Right kidney (tissue), 1 donor: ENCODE data around the gene KCNMB1.

ENCODE experiments used
- DNase-seq: peaks from one replicate; pipeline ENCODE4 v3.0.0-alpha.2; 2016

Gene KCNMB1

DNA sequence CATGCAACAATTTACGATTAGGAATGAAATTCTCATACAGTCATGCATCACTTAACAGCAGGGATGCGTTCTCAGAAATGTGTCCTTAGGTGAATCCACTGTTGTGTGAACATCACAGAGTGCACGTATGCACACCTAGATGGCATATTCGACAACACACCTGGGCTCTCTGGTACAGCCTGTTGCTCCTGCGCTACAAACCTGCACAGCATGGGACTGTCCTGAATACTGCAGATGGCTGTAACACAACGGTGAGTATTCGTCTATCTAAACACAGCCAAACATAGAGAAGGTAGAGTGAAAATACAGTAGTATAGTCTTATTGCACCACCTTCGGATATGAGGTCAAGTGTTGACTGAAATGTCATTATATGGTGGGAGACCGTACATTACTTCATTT is 47.6 kb downstream of the KCNMB1 start:
- no peak for DNase-seq

DNA sequence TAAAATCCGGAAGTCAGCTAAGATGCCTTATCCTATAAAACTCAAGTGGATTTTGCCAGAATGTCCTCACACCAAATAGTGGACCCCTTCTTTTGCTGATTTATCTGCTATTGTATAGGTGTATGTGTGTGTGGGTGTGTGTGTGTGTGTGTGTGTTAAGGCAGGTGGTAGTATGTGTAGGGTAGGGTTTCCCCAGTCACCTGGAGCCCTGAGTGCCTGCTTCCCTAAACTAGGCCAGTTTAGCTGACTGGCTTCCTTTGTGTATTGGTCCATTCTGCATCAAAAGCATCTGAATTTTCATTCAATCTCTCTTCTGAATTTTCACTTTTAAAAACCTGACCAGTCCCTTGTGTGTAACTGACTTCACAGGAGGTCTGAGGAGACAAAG is 49.4 kb downstream of the KCNMB1 start:
- DNase-seq = no peak

DNA sequence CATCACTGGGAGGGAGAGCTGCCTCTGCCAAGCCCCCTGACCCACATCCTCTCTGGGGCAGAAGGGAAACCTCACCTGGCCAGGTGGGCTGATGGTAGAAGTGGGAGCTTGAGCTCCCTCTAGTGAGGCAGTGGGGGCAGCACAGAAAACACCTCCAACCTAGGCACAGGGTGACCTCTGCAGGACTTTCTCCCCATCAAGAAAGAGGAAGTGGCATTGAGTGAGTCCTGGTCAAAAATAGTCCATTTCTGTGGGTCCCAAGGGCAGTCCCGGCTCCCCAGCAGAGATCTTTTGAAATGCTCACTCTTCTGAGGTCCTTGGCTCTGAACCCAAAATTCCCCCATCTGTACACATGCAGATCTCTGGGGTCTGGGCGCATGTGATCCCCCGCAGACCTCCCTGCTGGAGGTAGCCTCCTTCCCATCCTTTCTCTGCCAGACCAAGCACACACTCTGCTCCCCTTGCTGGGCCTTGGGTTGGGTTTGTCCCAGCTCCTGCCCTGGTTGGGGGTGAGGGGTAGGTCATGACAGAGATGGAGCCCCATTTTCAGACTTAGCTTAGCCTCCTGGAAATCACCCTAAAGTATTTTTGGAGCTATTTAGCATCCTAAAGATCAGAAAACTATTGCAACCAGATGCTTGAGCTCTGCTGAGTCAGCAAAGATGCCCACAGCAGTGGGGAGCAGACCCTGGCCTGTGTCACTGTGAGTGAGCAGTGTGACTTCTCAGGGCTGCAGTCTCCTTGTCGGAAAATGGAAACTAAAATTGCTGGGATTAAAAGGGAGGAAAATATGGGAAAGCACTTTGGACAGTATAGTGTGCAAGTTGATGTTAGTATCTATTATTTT is 50.0 kb downstream of the KCNMB1 start:
- DNase-seq = no peak

DNA sequence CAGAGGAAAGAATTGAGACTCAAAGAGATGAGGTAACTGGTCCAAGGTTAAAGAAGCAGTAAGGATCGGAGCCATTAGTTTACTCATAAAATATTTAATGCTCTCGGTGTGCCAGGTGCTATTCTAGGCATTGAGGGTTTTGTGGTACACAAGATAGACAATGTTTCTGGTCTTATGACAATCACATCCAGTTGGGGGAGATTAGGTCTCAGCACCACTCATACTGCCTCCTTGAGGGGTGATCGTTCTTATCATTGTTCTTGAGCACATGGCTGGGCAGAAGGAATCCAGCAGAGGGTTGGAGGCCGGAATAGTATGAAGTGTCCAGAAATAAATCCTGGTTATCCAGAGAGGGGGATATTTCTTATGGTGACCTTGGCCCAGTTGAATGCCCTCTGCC is 50.9 kb downstream of the KCNMB1 start:
- DNase-seq = no peak

DNA sequence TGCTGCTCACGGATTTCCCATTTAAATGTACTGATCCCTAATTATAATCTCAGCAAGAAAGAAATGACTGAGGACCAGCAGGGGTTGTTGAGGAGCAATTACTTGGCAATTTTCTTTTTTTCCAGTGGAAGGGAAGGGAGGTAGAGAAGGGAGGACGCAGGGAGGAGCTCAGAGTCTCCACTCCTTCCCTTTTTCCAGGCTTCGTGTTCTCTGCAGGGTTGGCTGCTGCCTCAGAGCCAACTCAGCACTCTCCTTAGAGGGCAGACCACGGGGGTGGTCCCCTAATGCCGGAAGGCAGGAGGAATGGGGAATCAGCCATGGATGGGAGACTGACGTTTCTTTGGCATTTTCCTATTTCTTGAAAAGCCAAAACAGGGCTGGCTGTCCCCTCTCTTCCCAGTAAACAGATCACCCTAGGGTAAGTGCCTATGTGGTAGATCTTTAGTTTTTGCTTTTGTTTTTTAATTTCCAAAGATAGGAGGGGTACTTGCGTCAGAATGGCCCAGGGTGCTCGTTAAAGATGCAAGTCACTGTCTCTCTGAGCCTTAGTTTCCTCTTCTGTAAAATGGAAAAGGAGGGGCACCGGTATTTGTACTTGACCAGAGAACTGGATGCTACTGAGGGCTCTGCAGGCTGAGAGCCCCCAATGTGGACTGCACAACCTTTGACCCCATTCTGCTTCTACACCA is 52.0 kb downstream of the KCNMB1 start:
- no peak for DNase-seq

DNA sequence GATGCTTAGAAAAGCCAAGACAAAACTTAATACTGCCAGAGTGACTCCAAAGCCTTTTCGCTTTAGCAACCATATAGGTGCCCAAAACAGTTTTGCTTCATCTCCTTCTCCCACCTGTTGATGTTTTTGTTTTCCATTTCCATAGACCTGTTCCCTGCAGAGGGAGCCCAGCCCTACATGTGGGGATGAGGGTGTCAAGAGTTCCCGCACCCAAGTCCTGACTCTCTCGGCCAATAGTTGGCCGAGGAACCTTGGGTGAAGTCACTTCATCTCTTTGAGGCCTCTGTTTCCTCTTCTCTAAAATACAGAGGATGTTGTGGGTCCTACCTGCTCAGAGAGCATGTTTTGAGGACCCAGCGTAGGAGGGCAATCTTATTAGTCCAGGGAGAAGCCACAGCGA is 53.1 kb downstream of the KCNMB1 start:
- no peak for DNase-seq

DNA sequence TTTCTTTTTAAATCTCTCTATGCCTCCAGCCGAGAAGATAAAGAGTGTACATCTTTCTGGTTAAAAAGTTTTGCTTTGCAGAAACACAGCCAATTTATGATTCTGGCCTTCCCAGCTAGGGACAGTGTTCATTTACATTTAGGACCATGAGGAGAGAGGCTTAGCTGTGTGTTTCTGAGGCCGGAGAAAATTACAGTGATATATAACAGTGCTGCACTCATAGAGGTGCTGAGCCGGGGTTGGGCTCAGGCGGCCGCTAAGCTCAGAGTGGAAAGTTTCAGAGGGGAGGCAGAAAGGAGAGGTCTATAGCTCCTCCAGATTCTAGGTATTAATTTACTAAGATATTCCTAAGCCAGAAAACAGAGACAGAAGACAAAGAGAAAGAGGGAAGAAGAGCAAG is 54.5 kb downstream of the KCNMB1 start:
- no peak for DNase-seq

DNA sequence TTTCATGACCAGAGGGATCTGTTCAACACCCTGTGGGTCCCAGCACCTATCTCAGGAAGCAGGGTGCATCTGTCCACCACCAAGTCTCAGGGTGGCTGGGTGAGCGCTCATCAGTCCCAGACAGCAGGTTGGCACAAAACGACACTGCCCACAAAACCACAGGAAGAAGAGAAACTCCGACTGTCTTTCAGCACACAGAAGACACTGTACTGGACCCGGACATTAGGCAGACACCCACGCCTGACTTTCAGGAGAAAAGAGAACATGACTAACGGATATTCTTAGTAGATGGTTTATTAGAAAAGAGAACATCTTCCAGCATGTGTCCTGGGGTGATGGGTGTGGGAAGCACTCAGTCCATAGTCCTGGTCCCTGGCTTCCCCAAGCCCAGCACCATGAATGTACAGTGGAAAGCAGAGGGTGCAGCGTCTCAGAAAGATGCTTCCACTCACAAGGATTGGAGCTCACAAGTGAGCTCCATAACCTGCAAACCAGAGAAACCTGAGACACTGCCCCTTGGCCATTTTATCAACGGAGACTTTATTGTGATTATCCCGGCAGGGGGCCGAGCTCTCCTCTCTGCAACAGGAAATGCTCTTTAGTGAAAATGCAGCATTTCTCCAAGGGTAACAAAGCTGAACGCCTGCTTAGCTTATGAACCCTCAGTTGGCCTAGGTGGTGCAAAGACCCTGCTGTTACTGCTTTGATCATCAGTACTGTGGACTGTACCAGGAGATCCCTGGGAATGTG is 55.8 kb downstream of the KCNMB1 start:
- DNase-seq = no peak

DNA sequence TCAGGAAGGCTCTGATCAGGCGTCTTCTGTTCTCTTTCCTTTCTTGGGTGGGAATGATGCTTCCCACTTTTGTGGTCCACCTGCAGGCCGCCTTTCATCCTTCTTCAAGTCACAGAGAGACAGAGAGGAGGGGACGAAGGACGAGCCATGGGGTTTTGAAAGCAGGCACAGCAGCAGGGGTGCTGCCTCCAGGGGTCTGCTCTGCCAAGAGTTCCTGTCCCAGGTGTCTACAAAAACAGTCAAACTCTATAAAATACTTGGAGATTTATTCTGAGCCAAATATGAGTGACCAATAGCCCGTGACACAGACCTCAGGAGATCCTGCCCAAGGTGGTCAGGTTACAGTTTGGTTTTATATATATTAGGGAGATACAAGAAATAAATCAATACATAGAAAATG is 57.1 kb downstream of the KCNMB1 start:
- DNase-seq = no peak

DNA sequence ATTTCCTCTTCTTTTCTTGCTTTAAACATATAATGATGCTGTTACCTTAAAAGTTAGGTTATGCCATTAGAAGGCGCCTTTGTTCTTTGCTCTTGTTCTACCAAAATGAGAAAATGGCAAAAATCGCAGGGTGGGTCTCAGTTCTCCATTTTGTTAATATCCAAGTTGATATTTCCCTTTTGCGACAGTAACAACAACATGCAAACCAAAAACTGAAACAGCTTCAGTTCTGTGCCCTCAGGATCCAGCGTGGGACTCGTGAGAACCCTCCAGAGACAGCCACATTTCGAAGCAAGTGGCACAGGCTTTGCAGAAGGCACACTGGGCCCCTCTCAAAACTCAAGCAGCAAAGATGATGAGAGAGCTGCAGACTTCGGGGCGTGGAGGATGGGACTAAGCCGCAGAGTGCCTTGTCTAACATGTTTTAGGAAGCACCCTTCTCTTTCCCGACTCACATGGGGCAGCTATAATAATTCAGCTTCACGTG is 58.6 kb downstream of the KCNMB1 start:
- DNase-seq = no peak

DNA sequence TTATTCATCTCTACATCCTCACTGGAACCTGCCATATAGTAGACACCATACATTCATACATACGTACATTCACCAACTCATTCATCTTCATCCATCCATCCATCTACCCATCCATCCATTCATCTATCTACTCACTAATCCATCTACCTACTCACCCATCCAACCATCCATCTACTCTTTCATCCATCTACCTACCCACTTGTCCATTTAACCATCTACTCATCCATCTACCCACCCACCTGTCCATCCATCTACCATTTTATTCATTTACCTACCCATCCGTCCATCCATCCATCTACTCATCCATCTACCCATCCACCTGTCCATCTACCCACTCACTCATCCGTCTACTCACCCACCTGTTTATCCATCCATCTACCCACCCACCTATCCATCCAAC is 59.6 kb downstream of the KCNMB1 start:
- no peak for DNase-seq

DNA sequence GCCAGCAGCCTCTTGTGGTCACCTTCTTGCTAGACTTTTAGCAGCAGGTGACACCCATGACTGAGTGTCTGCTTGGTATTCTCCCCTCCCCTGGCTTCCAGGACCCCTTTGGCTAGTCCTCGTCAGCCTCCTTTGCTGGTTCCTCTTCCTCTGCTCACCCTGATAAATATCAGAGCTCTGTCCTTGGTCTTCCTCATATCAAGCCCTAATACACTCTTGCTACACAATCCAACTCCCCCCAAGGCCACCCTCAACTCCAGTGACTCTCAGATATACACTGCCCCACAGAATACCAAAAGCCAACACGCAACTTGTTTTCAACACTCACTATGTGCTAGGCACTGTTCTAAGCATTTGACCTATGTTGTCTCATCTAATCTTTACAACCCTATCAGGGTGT is 61.3 kb downstream of the KCNMB1 start:
- no peak for DNase-seq

DNA sequence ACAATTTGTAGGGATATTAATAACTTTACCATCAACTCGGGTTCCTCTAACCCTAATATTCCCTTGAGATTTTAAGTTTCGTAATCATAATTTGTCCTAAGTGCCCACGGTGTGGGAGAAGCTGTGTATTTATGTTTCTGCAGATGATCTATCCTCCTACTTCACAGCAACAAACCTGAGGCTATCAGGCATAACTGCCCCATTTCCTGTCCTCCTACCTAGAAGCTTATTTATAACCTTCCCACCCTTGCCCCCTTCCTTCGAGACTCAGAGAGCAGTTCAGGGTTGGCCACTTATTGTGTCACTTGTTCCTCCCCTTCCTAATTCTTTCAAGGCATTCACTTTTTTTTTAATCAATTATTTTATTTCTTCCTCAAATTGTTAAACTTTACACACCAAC is 62.0 kb downstream of the KCNMB1 start:
- DNase-seq = no peak
